HepG2 (cell line): ENCODE data around the gene FAM89B. TPM values are rescaled to one million over a fixed set of nuclear protein-coding genes. Genes with fewer than 3 reads are reported as not detected.
A peak's percentile ranks its signal among the peaks of the same experiment; 100 is the strongest.

Source experiments
- FOXA3 ChIP-seq: IDR thresholded peaks from 2 replicates; pipeline ENCODE4 v1.6.1; 2016; ENCODE audit warnings: missing genetic modification reagents, missing compliant biosample characterization
- FOXP1 ChIP-seq, 2 experiments: fragments of 450-650 bp in 1 of 2; IDR thresholded peaks; 2 replicates each; pipeline ENCODE4 v1.6.1; 2017 to 2018; ENCODE audit warnings: antibody characterized with exemption in 1 of 2
- KLF9 ChIP-seq: IDR thresholded peaks from 2 replicates; pipeline ENCODE4 v1.6.1; 2016; ENCODE audit warnings: low read depth
- MAFK ChIP-seq, 2 experiments: IDR thresholded peaks in 1 of 2; conservative IDR thresholded peaks in 1 of 2; 2 replicates each; pipeline ENCODE4 v1.6.1; 2011; ENCODE audit warnings: improper control_type of control experiment in 2 of 2, low read length in 2 of 2
- MEIS2 ChIP-seq: sonication (generic); formaldehyde crosslinking; IDR thresholded peaks from 2 replicates; pipeline ENCODE4 v1.9.0; 2021; ENCODE audit warnings: mild to moderate bottlenecking, missing genetic modification reagents
- NPAS2 ChIP-seq: sonication (generic); formaldehyde crosslinking; IDR thresholded peaks from 2 replicates; pipeline ENCODE4 v1.8.0; 2022; ENCODE audit warnings: mild to moderate bottlenecking, missing genetic modification reagents, borderline replicate concordance
- TCF12 ChIP-seq, 2 experiments: fragments of 450-650 bp in 1 of 2; sonication (generic) in 1 of 2; formaldehyde crosslinking in 1 of 2; IDR thresholded peaks; 2 replicates each; pipeline versions ENCODE4 v1.6.1 to v1.8.0; 2017 to 2022; ENCODE audit warnings: antibody characterized with exemption in 1 of 2, mild to moderate bottlenecking in 1 of 2, missing genetic modification reagents in 1 of 2, moderate library complexity in 1 of 2
- ZBTB3 ChIP-seq: sonication (generic); formaldehyde crosslinking; IDR thresholded peaks from 2 replicates; pipeline ENCODE4 v1.4.0; 2020; ENCODE audit warnings: low read depth, mild to moderate bottlenecking, moderate library complexity, missing genetic modification reagents, borderline replicate concordance
- ZNF235 ChIP-seq: sonication (generic); formaldehyde crosslinking; IDR thresholded peaks from 2 replicates; pipeline ENCODE4 v1.8.1; 2023; ENCODE audit warnings: mild to moderate bottlenecking, missing genetic modification reagents, borderline replicate concordance
- ZNF318 ChIP-seq: sonication (generic); formaldehyde crosslinking; IDR thresholded peaks from 2 replicates; pipeline ENCODE4 v1.4.0; 2020; ENCODE audit warnings: mild to moderate bottlenecking, missing genetic modification reagents
- ZNF737 ChIP-seq: sonication (generic); formaldehyde crosslinking; IDR thresholded peaks from 2 replicates; pipeline ENCODE4 v1.5.0; 2020; ENCODE audit warnings: missing genetic modification reagents, mild to moderate bottlenecking, borderline replicate concordance
- ZSCAN20 ChIP-seq: sonication (generic); formaldehyde crosslinking; IDR thresholded peaks from 2 replicates; pipeline ENCODE4 v1.4.0; 2020; ENCODE audit warnings: missing genetic modification reagents, mild to moderate bottlenecking, borderline replicate concordance
- polyA plus RNA-seq, 8 experiments: library from polyadenylated mRNA; depleted of rRNA in 3 of 8; stranded (reverse) in 7 of 8; unstranded in 1 of 8; fragments of >200 nt; fragmentation: Illumina TruSeq in 4 of 8; extraction: Trizol in 4 of 8; gene quantifications; 2 replicates each; pipeline versions ENCODE4 v1.2.1 to v1.2.3, GENCODE V29; 2011 to 2016; ENCODE audit warnings: low read depth in 4 of 8, missing spikeins in 1 of 8, mixed read lengths in 1 of 8; ENCODE audit not compliant: insufficient read depth in 1 of 8
- total RNA-seq, 5 experiments: library from RNA; depleted of rRNA; stranded (reverse); fragments of >200 nt; fragmentation: Illumina TruSeq; extraction: Trizol; gene quantifications; 2 replicates each; pipeline ENCODE4 v1.2.3, GENCODE V29; 2016; ENCODE audit warnings: low read depth in 1 of 5
- TF ChIP-seq, protein P1 (sequence below): sonication (generic); formaldehyde crosslinking; IDR thresholded peaks from 2 replicates; pipeline ENCODE4 v1.8.1; 2022; ENCODE audit warnings: low read depth, mild to moderate bottlenecking, missing genetic modification reagents
- TF ChIP-seq, protein P2 (sequence below): sonication (generic); formaldehyde crosslinking; IDR thresholded peaks from 2 replicates; pipeline ENCODE4 v1.4.0; 2020; ENCODE audit warnings: missing genetic modification reagents, borderline replicate concordance

The FAM89B gene
- total and polyA plus RNA-seq, 2 of the 13 experiments (the other 11 are each of a cell fraction or from before 2014, with no cell fraction given), result 5.7 to 8.0 TPM

- TF ChIP-seq KLF9 (CRISPR knock-in tag), result no peak
- no peak for TF ChIP-seq ZBTB3
- no peak for TF ChIP-seq MAFK (conservative IDR thresholded peaks at IDR 0.05 in 1 of 2, IDR thresholded peaks at IDR 0.05 in 1 of 2; ENCODE audit: low read length in 2 of 2)
- peak; percentile 63 for TF ChIP-seq FOXA3
- TF ChIP-seq ZNF318 (CRISPR knock-in tag), result no peak; the same call in 1 of the 2 replicates
- TF ChIP-seq ZNF737 (CRISPR knock-in tag), result no peak
- TF ChIP-seq ZNF235 (CRISPR knock-in tag), result no peak
- TF ChIP-seq FOXP1 (IDR thresholded peaks at IDR 0.05), result no peak
- no peak for TF ChIP-seq FOXP1 (CRISPR knock-in tag; IDR thresholded peaks at IDR 0.05)
- no peak for TF ChIP-seq ZSCAN20 (CRISPR knock-in tag)
- TF ChIP-seq TCF12 (IDR thresholded peaks at IDR 0.05), result no peak
- TF ChIP-seq TCF12 (CRISPR knock-in tag; IDR thresholded peaks at IDR 0.05), result no peak
- 0 out of 2 replicates have a peak, but pooled peaks have one; percentile 22 for TF ChIP-seq MEIS2 (CRISPR knock-in tag)
- TF ChIP-seq, protein P1, sequence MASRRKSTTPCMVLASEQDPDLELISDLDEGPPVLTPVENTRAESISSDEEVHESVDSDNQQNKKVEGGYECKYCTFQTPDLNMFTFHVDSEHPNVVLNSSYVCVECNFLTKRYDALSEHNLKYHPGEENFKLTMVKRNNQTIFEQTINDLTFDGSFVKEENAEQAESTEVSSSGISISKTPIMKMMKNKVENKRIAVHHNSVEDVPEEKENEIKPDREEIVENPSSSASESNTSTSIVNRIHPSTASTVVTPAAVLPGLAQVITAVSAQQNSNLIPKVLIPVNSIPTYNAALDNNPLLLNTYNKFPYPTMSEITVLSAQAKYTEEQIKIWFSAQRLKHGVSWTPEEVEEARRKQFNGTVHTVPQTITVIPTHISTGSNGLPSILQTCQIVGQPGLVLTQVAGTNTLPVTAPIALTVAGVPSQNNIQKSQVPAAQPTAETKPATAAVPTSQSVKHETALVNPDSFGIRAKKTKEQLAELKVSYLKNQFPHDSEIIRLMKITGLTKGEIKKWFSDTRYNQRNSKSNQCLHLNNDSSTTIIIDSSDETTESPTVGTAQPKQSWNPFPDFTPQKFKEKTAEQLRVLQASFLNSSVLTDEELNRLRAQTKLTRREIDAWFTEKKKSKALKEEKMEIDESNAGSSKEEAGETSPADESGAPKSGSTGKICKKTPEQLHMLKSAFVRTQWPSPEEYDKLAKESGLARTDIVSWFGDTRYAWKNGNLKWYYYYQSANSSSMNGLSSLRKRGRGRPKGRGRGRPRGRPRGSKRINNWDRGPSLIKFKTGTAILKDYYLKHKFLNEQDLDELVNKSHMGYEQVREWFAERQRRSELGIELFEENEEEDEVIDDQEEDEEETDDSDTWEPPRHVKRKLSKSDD (CRISPR knock-in tag), result no peak
- no peak for TF ChIP-seq NPAS2 (CRISPR knock-in tag)
- TF ChIP-seq, protein P2, sequence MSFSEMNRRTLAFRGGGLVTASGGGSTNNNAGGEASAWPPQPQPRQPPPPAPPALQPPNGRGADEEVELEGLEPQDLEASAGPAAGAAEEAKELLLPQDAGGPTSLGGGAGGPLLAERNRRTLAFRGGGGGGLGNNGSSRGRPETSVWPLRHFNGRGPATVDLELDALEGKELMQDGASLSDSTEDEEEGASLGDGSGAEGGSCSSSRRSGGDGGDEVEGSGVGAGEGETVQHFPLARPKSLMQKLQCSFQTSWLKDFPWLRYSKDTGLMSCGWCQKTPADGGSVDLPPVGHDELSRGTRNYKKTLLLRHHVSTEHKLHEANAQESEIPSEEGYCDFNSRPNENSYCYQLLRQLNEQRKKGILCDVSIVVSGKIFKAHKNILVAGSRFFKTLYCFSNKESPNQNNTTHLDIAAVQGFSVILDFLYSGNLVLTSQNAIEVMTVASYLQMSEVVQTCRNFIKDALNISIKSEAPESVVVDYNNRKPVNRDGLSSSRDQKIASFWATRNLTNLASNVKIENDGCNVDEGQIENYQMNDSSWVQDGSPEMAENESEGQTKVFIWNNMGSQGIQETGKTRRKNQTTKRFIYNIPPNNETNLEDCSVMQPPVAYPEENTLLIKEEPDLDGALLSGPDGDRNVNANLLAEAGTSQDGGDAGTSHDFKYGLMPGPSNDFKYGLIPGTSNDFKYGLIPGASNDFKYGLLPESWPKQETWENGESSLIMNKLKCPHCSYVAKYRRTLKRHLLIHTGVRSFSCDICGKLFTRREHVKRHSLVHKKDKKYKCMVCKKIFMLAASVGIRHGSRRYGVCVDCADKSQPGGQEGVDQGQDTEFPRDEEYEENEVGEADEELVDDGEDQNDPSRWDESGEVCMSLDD, result no peak
These were observed 43.1 kb downstream of the FAM89B start, which contains the start of gene PCNX3 (continued) for GRCh38 chr11:65615229-65615949.
